ENCODE results near the gene NINL. TPM values are rescaled to one million over a fixed set of nuclear protein-coding genes. Genes with fewer than 3 reads are reported as not detected.

The NINL gene
- total and polyA plus RNA-seq, 2 experiments from 2014 or later, result 23.2 to 24.5 TPM

- DNase-seq (ENCODE audit: low spot score), result no peak
- TF ChIP-seq EZH2phosphoT487 (IDR thresholded peaks at IDR 0.05; ENCODE audit: low read depth, severe bottlenecking, unreplicated experiment) (no peak), CTCF (IDR thresholded peaks at IDR 0.05; ENCODE audit: poor library complexity) (no peak), EZH2 (IDR thresholded peaks at IDR 0.05; ENCODE audit: borderline replicate concordance) (no peak)
- 91% methylated on average over 13 of the region's 13 CpGs for WGBS (ENCODE audit: low lambda C conversion rate, missing lambda C conversion rate)
These were observed 115.8 kb downstream of the NINL start for GRCh38 chr20:25469558-25469957.

GRCh38 chr20:25468126-25469075, 116.9 kb downstream of the NINL start:
- 97% methylated on average over 6 of the region's 18 CpGs for WGBS (ENCODE audit: low lambda C conversion rate, missing lambda C conversion rate)
- H3K4me2 ChIP-seq, result no peak overlapping the region
- H3K4me1 ChIP-seq (ENCODE audit: insufficient read depth), result no peaks in the 10 kb centered on the region
- no peak for TF ChIP-seq EZH2 (IDR thresholded peaks at IDR 0.05; ENCODE audit: borderline replicate concordance)
- TF ChIP-seq EZH2phosphoT487 (IDR thresholded peaks at IDR 0.05; ENCODE audit: low read depth, severe bottlenecking, unreplicated experiment), result no peak
- TF ChIP-seq CTCF (IDR thresholded peaks at IDR 0.05; ENCODE audit: poor library complexity), result no peak
- no peaks in the 10 kb centered on the region for H3K9me2 ChIP-seq (replicated peaks; ENCODE audit: insufficient read depth)
- no peaks in the 10 kb centered on the region for H3K27me3 ChIP-seq
- no peak for DNase-seq (ENCODE audit: low spot score)
- H3K4me3 ChIP-seq, result no peak overlapping the region
- no peak overlapping the region for H3K27ac ChIP-seq
- H3K9me3 ChIP-seq (ENCODE audit: low read depth), result no peaks in the 10 kb centered on the region
- no peaks in the 10 kb centered on the region for H4K20me1 ChIP-seq (ENCODE audit: insufficient read depth, poor library complexity, severe bottlenecking)
- no peaks in the 10 kb centered on the region for H3K36me3 ChIP-seq (replicated peaks; ENCODE audit: insufficient read depth, low read depth)
- peaks cover 8% of the 10 kb centered on the region for H3K79me2 ChIP-seq
- H2AFZ ChIP-seq, result no peak overlapping the region

More at GRCh38 chr20:25469558-25469957, 115.8 kb downstream of the NINL start:
- no peaks in the 10 kb centered on the region for H3K9me2 ChIP-seq (replicated peaks; ENCODE audit: insufficient read depth)
- no peak overlapping the region for H3K27ac ChIP-seq
- no peak overlapping the region for H3K4me2 ChIP-seq
- H2AFZ ChIP-seq, result no peak overlapping the region
- no peak overlapping the region for H3K4me3 ChIP-seq
- peaks cover 8% of the 10 kb centered on the region for H3K79me2 ChIP-seq
- no peaks in the 10 kb centered on the region for H4K20me1 ChIP-seq (ENCODE audit: insufficient read depth, poor library complexity, severe bottlenecking)
- H3K9me3 ChIP-seq (ENCODE audit: low read depth), result no peaks in the 10 kb centered on the region
- no peaks in the 10 kb centered on the region for H3K4me1 ChIP-seq (ENCODE audit: insufficient read depth)
- no peaks in the 10 kb centered on the region for H3K36me3 ChIP-seq (replicated peaks; ENCODE audit: insufficient read depth, low read depth)
- no peaks in the 10 kb centered on the region for H3K27me3 ChIP-seq

- Histone ChIP-seq H3K9me3 (ENCODE audit: low read depth) (no peaks in the 10 kb centered on the region), H3K4me2 (no peak overlapping the region), H3K4me3 (no peak overlapping the region), H4K20me1 (ENCODE audit: insufficient read depth, poor library complexity, severe bottlenecking) (no peaks in the 10 kb centered on the region), H3K79me2 (peaks cover 2% of the 10 kb centered on the region), H3K9me2 (replicated peaks; ENCODE audit: insufficient read depth) (no peaks in the 10 kb centered on the region), H3K27me3 (no peaks in the 10 kb centered on the region), H3K36me3 (replicated peaks; ENCODE audit: insufficient read depth, low read depth) (no peaks in the 10 kb centered on the region), H2AFZ (no peak overlapping the region), H3K4me1 (ENCODE audit: insufficient read depth) (no peaks in the 10 kb centered on the region), H3K27ac (no peak overlapping the region)
- no peak for DNase-seq (ENCODE audit: low spot score)
- 87% methylated on average over 8 of the region's 8 CpGs for WGBS (ENCODE audit: low lambda C conversion rate, missing lambda C conversion rate)
- TF ChIP-seq CTCF (IDR thresholded peaks at IDR 0.05; ENCODE audit: poor library complexity), result no peak
- TF ChIP-seq EZH2 (IDR thresholded peaks at IDR 0.05; ENCODE audit: borderline replicate concordance), result no peak
These were observed 117.9 kb downstream of the NINL start for GRCh38 chr20:25467441-25467840.
